IMR-90 (cell line): ENCODE results near the gene DMP1. TPM values are rescaled to one million over a fixed set of nuclear protein-coding genes. Genes with fewer than 3 reads are reported as not detected.

ENCODE experiments used
- ATAC-seq: fragments of 200-7000 bp; cut with Tn5 transposase; 2 replicates; pipeline ENCODE4 v1.9.1; 2020; ENCODE audit warnings: low read depth, mild to moderate bottlenecking, moderate library complexity
- BruUV-seq: library from RNA; stranded (reverse); fragments of 400-500 nt; replicated peaks from 2 replicates; lab custom pipeline; 2021; lab: Mats Ljungman, UMichigan
- CTCF ChIA-PET: fragments of 300-600 bp; formaldehyde crosslinking; extraction: SDS; loops from one replicate; lab custom pipeline; 2021; ENCODE audit warnings: antibody characterized with exemption; lab: Yijun Ruan, JAX
- POLR2A ChIA-PET: fragments of 300-600 bp; sonication (Branson Sonifier 250); formaldehyde crosslinking; loops from one replicate; lab custom pipeline; 2022; ENCODE audit warnings: antibody characterized with exemption; ENCODE audit not compliant: unreplicated experiment; lab: Charles Lee
- DNase-seq: peaks from one replicate; pipeline ENCODE4 v3.0.0; 2013
- H2AFZ ChIP-seq: replicated peaks from 2 replicates; pipeline ENCODE3; 2013; ENCODE audit warnings: low read length, mild to moderate bottlenecking; ENCODE audit not compliant: poor library complexity
- H2AK5ac ChIP-seq: 2 replicates; pipeline ENCODE4 v1.6.1; 2013; ENCODE audit warnings: low read depth, low read length, inconsistent platforms
- H2AK9ac ChIP-seq: replicated peaks from 2 replicates; pipeline ENCODE3; 2013; ENCODE audit warnings: mild to moderate bottlenecking, low read depth, low read length, moderate library complexity; ENCODE audit not compliant: poor library complexity
- H2BK120ac ChIP-seq: 2 replicates; pipeline ENCODE4 v1.6.1; 2013; ENCODE audit warnings: low read depth, low read length, inconsistent platforms
- H2BK15ac ChIP-seq: 3 replicates; pipeline ENCODE4 v1.6.1; 2013; ENCODE audit warnings: low read depth, low read length, inconsistent platforms
- H2BK20ac ChIP-seq: 2 replicates; pipeline ENCODE4 v1.6.1; 2013; ENCODE audit warnings: low read depth, mild to moderate bottlenecking, inconsistent platforms, low read length, moderate library complexity
- H2BK5ac ChIP-seq: 2 replicates; pipeline ENCODE4 v1.6.1; 2013; ENCODE audit warnings: mild to moderate bottlenecking, low read depth, low read length, inconsistent platforms; ENCODE audit not compliant: poor library complexity, severe bottlenecking
- H3K14ac ChIP-seq: replicated peaks from 2 replicates; pipeline ENCODE4 v1.6.1; 2013; ENCODE audit warnings: low read depth, low read length, inconsistent platforms
- H3K18ac ChIP-seq: 2 replicates; pipeline ENCODE4 v1.6.1; 2013; ENCODE audit warnings: low read depth, low read length, control low read depth
- H3K23ac ChIP-seq: 2 replicates; pipeline ENCODE4 v1.6.1; 2013; ENCODE audit warnings: low read depth, low read length, inconsistent platforms
- H3K27ac ChIP-seq: 2 replicates; pipeline ENCODE4 v1.5.1; 2013; ENCODE audit warnings: mild to moderate bottlenecking, control low read depth, low read length; ENCODE audit not compliant: insufficient read depth
- H3K27me3 ChIP-seq: 2 replicates; pipeline ENCODE4 v1.6.1; 2013; ENCODE audit warnings: low read length; ENCODE audit not compliant: control insufficient read depth, insufficient read depth
- H3K36me3 ChIP-seq: 2 replicates; pipeline ENCODE4 v1.6.1; 2013; ENCODE audit warnings: low read length, mixed read lengths; ENCODE audit not compliant: control insufficient read depth, insufficient read depth
- H3K4ac ChIP-seq: 2 replicates; pipeline ENCODE4 v1.6.1; 2013; ENCODE audit warnings: low read depth, low read length, inconsistent platforms
- H3K4me1 ChIP-seq: 2 replicates; pipeline ENCODE4 v1.6.1; 2013; ENCODE audit warnings: low read length, mixed read lengths; ENCODE audit not compliant: control insufficient read depth, insufficient read depth
- H3K4me2 ChIP-seq: 2 replicates; pipeline ENCODE4 v1.6.1; 2013; ENCODE audit warnings: low read depth, mild to moderate bottlenecking, control low read depth, low read length, moderate library complexity
- H3K4me3 ChIP-seq: 2 replicates; pipeline ENCODE4 v1.5.1; 2013; ENCODE audit warnings: low read depth, mild to moderate bottlenecking, control low read depth, low read length, moderate library complexity; ENCODE audit not compliant: insufficient read depth
- H3K56ac ChIP-seq: 2 replicates; pipeline ENCODE4 v1.6.1; 2013; ENCODE audit warnings: low read length, inconsistent platforms; ENCODE audit not compliant: insufficient read depth; ENCODE audit errors: extremely low read depth
- H3K79me1 ChIP-seq, 2 experiments: 2 replicates each; pipeline ENCODE4 v1.6.1; 2013; ENCODE audit warnings: low read length in 2 of 2, inconsistent platforms in 1 of 2, low read depth in 1 of 2
- H3K9ac ChIP-seq: 2 replicates; pipeline ENCODE4 v1.6.1; 2013; ENCODE audit warnings: low read depth, low read length, control low read depth
- H3K9me1 ChIP-seq: 2 replicates; pipeline ENCODE4 v1.6.1; 2013; ENCODE audit warnings: low read length, inconsistent platforms; ENCODE audit not compliant: insufficient read depth
- H3K9me3 ChIP-seq: 2 replicates; pipeline ENCODE4 v1.6.1; 2013; ENCODE audit warnings: low read length; ENCODE audit not compliant: control insufficient read depth, insufficient read depth
- H4K20me1 ChIP-seq: 2 replicates; pipeline ENCODE4 v1.6.1; 2013; ENCODE audit warnings: low read length, inconsistent platforms; ENCODE audit not compliant: insufficient read depth
- H4K5ac ChIP-seq: 2 replicates; pipeline ENCODE4 v1.6.1; 2013; ENCODE audit warnings: mild to moderate bottlenecking, low read depth, low read length, control low read depth
- H4K8ac ChIP-seq, 2 experiments: 2 replicates each; pipeline ENCODE4 v1.6.1; 2013; ENCODE audit warnings: low read depth in 2 of 2, low read length in 2 of 2, control low read depth in 1 of 2, inconsistent platforms in 1 of 2
- H4K91ac ChIP-seq: 2 replicates; pipeline ENCODE4 v1.6.1; 2013; ENCODE audit warnings: low read depth, low read length, inconsistent platforms; ENCODE audit not compliant: insufficient read depth
- CEBPB ChIP-seq: IDR thresholded peaks from 2 replicates; pipeline ENCODE4 v1.6.1; 2012; ENCODE audit warnings: low read depth, low read length, improper control_type of control experiment
- MAFK ChIP-seq: IDR thresholded peaks from 2 replicates; pipeline ENCODE4 v1.6.1; 2012; ENCODE audit warnings: low read depth, low read length, improper control_type of control experiment
- MXI1 ChIP-seq: IDR thresholded peaks from 2 replicates; pipeline ENCODE4 v1.6.1; 2012; ENCODE audit warnings: low read depth, mild to moderate bottlenecking, low read length, moderate library complexity, borderline replicate concordance
- POLR2A ChIP-seq: IDR thresholded peaks from 2 replicates; pipeline ENCODE4 v1.6.1; 2012; ENCODE audit warnings: mild to moderate bottlenecking, low read depth, low read length
- RAD21 ChIP-seq: IDR thresholded peaks from 2 replicates; pipeline ENCODE4 v1.6.1; 2012; ENCODE audit warnings: low read length, improper control_type of control experiment
- RCOR1 ChIP-seq: IDR thresholded peaks from 2 replicates; pipeline ENCODE4 v1.6.1; 2012; ENCODE audit warnings: mild to moderate bottlenecking, low read length, improper control_type of control experiment; ENCODE audit not compliant: insufficient replicate concordance
- SMC3 ChIP-seq: fragments of 150-350 bp; IDR thresholded peaks from 2 replicates; pipeline ENCODE4 v1.6.1; 2016; ENCODE audit warnings: low read depth, mild to moderate bottlenecking, antibody characterized with exemption, low read length, moderate library complexity
- WGBS, 2 experiments: methylation state at CpG; one replicate each; pipeline versions ENCODE4 v1.1.5 to v1.1.7; 2013; ENCODE audit warnings: missing lambda C conversion rate in 2 of 2; ENCODE audit not compliant: insufficient read length in 1 of 2; ENCODE audit errors: extremely low coverage in 2 of 2; 5-methylcytosine and 5-hydroxymethylcytosine counted together
- dilution Hi-C: fragments of 300-500 bp; cut with HindIII; formaldehyde crosslinking; loops from one replicate; pipeline ENCODE4 v1.14.3; 2018; ENCODE audit warnings: low sequenced_read_pairs; ENCODE audit not compliant: unreplicated experiment
- in situ Hi-C: fragments of 300-500 bp; cut with MboI; formaldehyde crosslinking; loops from 3 replicates; pipeline ENCODE4 v1.14.3; 2019; ENCODE audit warnings: low sequenced_read_pairs, inconsistent platforms, mixed read lengths
- intact Hi-C: fragments of 100-400 bp; cut with micrococcal nuclease; formaldehyde crosslinking; loops from 2 replicates; pipeline ENCODE4 v1.10.0; 2022
- polyA plus RNA-seq, 3 experiments: library from polyadenylated mRNA; depleted of rRNA; stranded (reverse); fragments of >200 nt; gene quantifications; 2 replicates each; pipeline ENCODE4 v1.2.3, GENCODE V29; 2012; ENCODE audit warnings: low replicate concordance in 1 of 3
- total RNA-seq: library from RNA; depleted of rRNA; stranded (reverse); fragments of >200 nt; gene quantifications from 2 replicates; pipeline ENCODE4 v1.2.3, GENCODE V29; 2012
- TF ChIP-seq, protein P1 (sequence below): conservative IDR thresholded peaks from 2 replicates; pipeline ENCODE4 v1.5.1; 2012; ENCODE audit warnings: mild to moderate bottlenecking, low read depth, low read length, improper control_type of control experiment
- TF ChIP-seq, protein P2 (sequence below): fragments of 150-350 bp; IDR thresholded peaks from 2 replicates; pipeline ENCODE4 v1.6.1; 2017; ENCODE audit warnings: mild to moderate bottlenecking, antibody characterized with exemption, low read length, low read depth

DMP1 gene
- total and polyA plus RNA-seq, 2 of the 4 experiments (the other 2 are of a cell fraction): not detected

DNA sequence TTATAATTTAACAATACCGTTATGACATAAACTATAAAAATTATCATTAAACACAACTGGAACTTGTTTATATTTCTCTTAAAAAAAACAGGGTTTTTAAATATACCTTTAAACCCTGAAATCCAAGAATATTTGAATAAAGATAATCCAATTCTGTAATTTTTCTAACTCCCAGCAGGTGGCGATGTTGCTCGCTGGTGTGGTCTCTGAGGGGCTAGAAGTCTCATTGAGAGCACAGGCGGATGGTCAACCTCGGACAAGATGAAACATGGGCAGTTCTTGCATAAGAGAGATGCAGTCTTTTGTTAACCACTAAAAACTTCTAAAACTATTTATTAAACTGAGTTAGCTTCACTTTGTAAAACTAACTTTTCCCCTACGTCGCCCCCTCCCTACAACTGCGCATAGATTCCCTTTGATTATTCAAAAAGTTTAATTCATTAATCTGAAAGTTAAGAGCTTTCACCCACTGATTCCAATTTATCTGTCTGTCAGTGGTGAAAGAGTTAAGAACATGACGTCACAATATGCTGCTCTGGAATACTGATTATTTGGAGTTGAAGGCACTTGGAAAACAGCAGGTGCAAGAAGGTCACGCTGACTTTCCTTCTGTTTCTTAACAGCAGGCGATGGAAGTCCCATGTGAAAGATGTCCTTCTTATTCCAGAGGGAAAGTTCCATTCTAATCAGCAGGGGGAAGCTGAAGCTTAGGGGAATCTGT is 29.5 kb downstream of the DMP1 start (continued):
- no peak for TF ChIP-seq CEBPB

DNA sequence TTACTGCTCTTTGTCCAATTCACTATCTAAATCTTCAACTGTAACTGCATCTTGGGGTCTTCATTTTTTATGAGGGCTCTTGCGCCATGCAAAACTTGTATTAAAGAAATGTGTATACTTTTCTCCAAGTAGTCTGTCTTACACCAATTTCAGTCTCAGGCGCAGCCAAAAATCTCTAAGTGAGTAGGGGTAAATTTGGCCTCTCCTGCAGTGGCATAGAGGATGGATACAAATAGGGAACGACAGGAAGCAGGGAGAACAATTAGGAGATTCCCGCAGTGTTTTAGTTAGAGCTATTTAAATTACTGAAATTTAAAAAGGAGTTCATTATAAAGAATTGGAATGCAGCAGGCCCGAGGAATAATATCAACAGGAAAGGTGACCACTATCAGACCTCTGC is 30.2 kb downstream of the DMP1 start:
- intact Hi-C loops: no loop called here
- no peak overlapping the region for H3K9ac ChIP-seq
- BruUV-seq: no TSS peak
- H2BK15ac ChIP-seq: no peak overlapping the region
- in situ Hi-C loops: loop anchor here (5.0 to 10.0 kb wide), 2 partner anchors 157 to 535 kb away; no protein-coding TSS in a partner anchor
- no peak overlapping the region for H3K4me2 ChIP-seq
- H3K27me3 ChIP-seq: no peaks in the 10 kb centered on the region; the same call in 1 of the 2 replicates
- no peak overlapping the region for H4K91ac ChIP-seq
- no peaks in the 10 kb centered on the region for H3K4me1 ChIP-seq
- no peak overlapping the region for H2BK20ac ChIP-seq
- H3K79me1 ChIP-seq: no peaks in the 10 kb centered on the region
- no peak overlapping the region for H3K18ac ChIP-seq
- no peak overlapping the region for H3K27ac ChIP-seq
- H2AFZ ChIP-seq: no peak overlapping the region
- no peak overlapping the region for H3K4ac ChIP-seq
- H4K8ac ChIP-seq: no peak overlapping the region
- no peak overlapping the region for H3K56ac ChIP-seq
- ChIA-PET POLR2A (no interaction called here), CTCF (interaction anchor here (0.7 to 1.8 kb wide), 4 partner anchors 13 to 169 kb away, joined by 3 to 10 read pairs (median 4); no protein-coding TSS in a partner anchor)
- no peak for TF ChIP-seq RCOR1
- TF ChIP-seq CEBPB: no peak
- TF ChIP-seq, protein P1, sequence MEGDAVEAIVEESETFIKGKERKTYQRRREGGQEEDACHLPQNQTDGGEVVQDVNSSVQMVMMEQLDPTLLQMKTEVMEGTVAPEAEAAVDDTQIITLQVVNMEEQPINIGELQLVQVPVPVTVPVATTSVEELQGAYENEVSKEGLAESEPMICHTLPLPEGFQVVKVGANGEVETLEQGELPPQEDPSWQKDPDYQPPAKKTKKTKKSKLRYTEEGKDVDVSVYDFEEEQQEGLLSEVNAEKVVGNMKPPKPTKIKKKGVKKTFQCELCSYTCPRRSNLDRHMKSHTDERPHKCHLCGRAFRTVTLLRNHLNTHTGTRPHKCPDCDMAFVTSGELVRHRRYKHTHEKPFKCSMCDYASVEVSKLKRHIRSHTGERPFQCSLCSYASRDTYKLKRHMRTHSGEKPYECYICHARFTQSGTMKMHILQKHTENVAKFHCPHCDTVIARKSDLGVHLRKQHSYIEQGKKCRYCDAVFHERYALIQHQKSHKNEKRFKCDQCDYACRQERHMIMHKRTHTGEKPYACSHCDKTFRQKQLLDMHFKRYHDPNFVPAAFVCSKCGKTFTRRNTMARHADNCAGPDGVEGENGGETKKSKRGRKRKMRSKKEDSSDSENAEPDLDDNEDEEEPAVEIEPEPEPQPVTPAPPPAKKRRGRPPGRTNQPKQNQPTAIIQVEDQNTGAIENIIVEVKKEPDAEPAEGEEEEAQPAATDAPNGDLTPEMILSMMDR: no peak
- no peak for TF ChIP-seq POLR2A
- TF ChIP-seq MXI1: no peak
- no peak for TF ChIP-seq SMC3
- no peak for TF ChIP-seq RAD21
- TF ChIP-seq, protein P2, sequence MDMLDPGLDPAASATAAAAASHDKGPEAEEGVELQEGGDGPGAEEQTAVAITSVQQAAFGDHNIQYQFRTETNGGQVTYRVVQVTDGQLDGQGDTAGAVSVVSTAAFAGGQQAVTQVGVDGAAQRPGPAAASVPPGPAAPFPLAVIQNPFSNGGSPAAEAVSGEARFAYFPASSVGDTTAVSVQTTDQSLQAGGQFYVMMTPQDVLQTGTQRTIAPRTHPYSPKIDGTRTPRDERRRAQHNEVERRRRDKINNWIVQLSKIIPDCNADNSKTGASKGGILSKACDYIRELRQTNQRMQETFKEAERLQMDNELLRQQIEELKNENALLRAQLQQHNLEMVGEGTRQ: no peak
- TF ChIP-seq MAFK: no peak
- H3K36me3 ChIP-seq: no peaks in the 10 kb centered on the region
- H3K9me3 ChIP-seq: no peaks in the 10 kb centered on the region
- H3K14ac ChIP-seq: no peak overlapping the region
- no peak for ATAC-seq
- no peak overlapping the region for H3K23ac ChIP-seq
- H2BK5ac ChIP-seq: no peak overlapping the region
- no peak overlapping the region for H4K5ac ChIP-seq
- no peaks in the 10 kb centered on the region for H3K9me1 ChIP-seq
- no peak overlapping the region for H2AK9ac ChIP-seq
- dilution Hi-C loops: no loop called here
- no peak overlapping the region for H2BK120ac ChIP-seq
- no peak overlapping the region for H2AK5ac ChIP-seq
- no peak overlapping the region for H3K4me3 ChIP-seq
- H4K20me1 ChIP-seq: no peaks in the 10 kb centered on the region
- no peak for DNase-seq
- 100% methylated on average over 1 of the region's 5 CpGs; no CpG with 5 or more reads in 1 of the 2 experiments for WGBS, 2 experiments
